PC-3 (cell line): Measurements from ENCODE around the gene ROR1. TPM values are rescaled to one million over a fixed set of nuclear protein-coding genes. Genes with fewer than 3 reads are reported as not detected.

Experiments
- ATAC-seq: fragments of 200-7000 bp; cut with Tn5 transposase; 2 replicates; pipeline ENCODE4 v1.9.1; 2020; ENCODE audit warnings: mild to moderate bottlenecking, moderate library complexity
- BruUV-seq: library from RNA; stranded (reverse); fragments of 400-500 nt; replicated peaks from 2 replicates; lab custom pipeline; 2021; lab: Mats Ljungman, UMichigan
- CTCF ChIA-PET: fragments of 300-600 bp; sonication (Branson Sonifier 250); formaldehyde crosslinking; loops from one replicate; lab custom pipeline; 2022; ENCODE audit warnings: antibody characterized with exemption; lab: Charles Lee
- POLR2A ChIA-PET: fragments of 300-600 bp; sonication (Branson Sonifier 250); formaldehyde crosslinking; loops from one replicate; lab custom pipeline; 2022; ENCODE audit warnings: antibody characterized with exemption; ENCODE audit not compliant: unreplicated experiment; lab: Charles Lee
- DNase-seq: peaks from one replicate; pipeline ENCODE4 v3.0.0-alpha.2; 2015
- H2AFZ ChIP-seq: fragments of 300-600 bp; sonication (generic); 2 replicates; pipeline ENCODE4 v1.6.0; 2016; ENCODE audit warnings: antibody characterized with exemption, low read length
- H3F3A ChIP-seq: fragments of 300-600 bp; sonication (generic); one replicate; pipeline ENCODE4 v1.6.0; 2017; ENCODE audit warnings: antibody characterized with exemption, low read length, control low read depth, mild to moderate bottlenecking; ENCODE audit not compliant: unreplicated experiment
- H3K27ac ChIP-seq: fragments of 300-600 bp; sonication (generic); 2 replicates; pipeline ENCODE4 v1.5.1; 2016; ENCODE audit warnings: mild to moderate bottlenecking, low read length
- H3K27me3 ChIP-seq: fragments of 300-600 bp; sonication (generic); 2 replicates; pipeline ENCODE4 v1.6.1; 2016; ENCODE audit warnings: low read length, mixed read lengths
- H3K36me3 ChIP-seq: fragments of 300-600 bp; sonication (generic); 2 replicates; pipeline ENCODE4 v1.6.1; 2016; ENCODE audit warnings: low read depth, mixed run types, low read length, mixed read lengths
- H3K4me1 ChIP-seq: fragments of 300-600 bp; sonication (generic); 2 replicates; pipeline ENCODE4 v1.5.1; 2016; ENCODE audit warnings: low read length; ENCODE audit not compliant: insufficient read depth
- H3K4me2 ChIP-seq: fragments of 300-600 bp; sonication (generic); 2 replicates; pipeline ENCODE4 v1.6.0; 2016; ENCODE audit warnings: low read length
- H3K4me3 ChIP-seq: fragments of 300-600 bp; sonication (generic); 2 replicates; pipeline ENCODE4 v1.5.1; 2016; ENCODE audit warnings: mild to moderate bottlenecking, low read length, mixed read lengths
- H3K79me2 ChIP-seq: fragments of 300-600 bp; sonication (generic); 2 replicates; pipeline ENCODE4 v1.6.1; 2017; ENCODE audit warnings: low read length, mixed read lengths
- H3K9ac ChIP-seq: fragments of 300-600 bp; sonication (generic); 2 replicates; pipeline ENCODE4 v1.6.0; 2016; ENCODE audit warnings: mild to moderate bottlenecking, low read length
- H3K9me2 ChIP-seq: fragments of 300-600 bp; sonication (generic); replicated peaks from 2 replicates; pipeline ENCODE4 v1.6.1; 2016; ENCODE audit warnings: mixed run types, low read length, mixed read lengths
- H3K9me3 ChIP-seq: fragments of 300-600 bp; sonication (generic); 2 replicates; pipeline ENCODE4 v1.6.1; 2016; ENCODE audit warnings: low read length, mixed read lengths
- H4K20me1 ChIP-seq: fragments of 300-600 bp; sonication (generic); 2 replicates; pipeline ENCODE4 v1.6.1; 2016; ENCODE audit warnings: low read length, mixed read lengths
- EZH2 ChIP-seq: fragments of 300-600 bp; sonication (generic); IDR thresholded peaks from one replicate; pipeline ENCODE4 v1.6.1; 2017; ENCODE audit warnings: antibody characterized with exemption, mild to moderate bottlenecking, low read length; ENCODE audit not compliant: unreplicated experiment
- EZH2phosphoT487 ChIP-seq: fragments of 300-600 bp; sonication (generic); IDR thresholded peaks from 2 replicates; pipeline ENCODE4 v1.6.1; 2018; ENCODE audit warnings: mild to moderate bottlenecking, antibody characterized with exemption, low read length, borderline replicate concordance
- intact Hi-C: fragments of 100-400 bp; cut with micrococcal nuclease; formaldehyde crosslinking; loops from 2 replicates; pipeline ENCODE4 v1.9.0; 2023
- total RNA-seq: library from RNA; depleted of rRNA; stranded (reverse); fragments of >200 nt; gene quantifications from 2 replicates; pipeline ENCODE4 v1.2.3, GENCODE V29; 2014
- TF ChIP-seq, protein P1 (sequence below): fragments of 300-600 bp; sonication (generic); conservative IDR thresholded peaks from 2 replicates; pipeline ENCODE4 v1.5.1; 2017; ENCODE audit warnings: antibody characterized with exemption, low read depth, mild to moderate bottlenecking, low read length

ROR1 gene
- total RNA-seq, 1 experiment from 2014 or later, result 16.5 TPM

DNA sequence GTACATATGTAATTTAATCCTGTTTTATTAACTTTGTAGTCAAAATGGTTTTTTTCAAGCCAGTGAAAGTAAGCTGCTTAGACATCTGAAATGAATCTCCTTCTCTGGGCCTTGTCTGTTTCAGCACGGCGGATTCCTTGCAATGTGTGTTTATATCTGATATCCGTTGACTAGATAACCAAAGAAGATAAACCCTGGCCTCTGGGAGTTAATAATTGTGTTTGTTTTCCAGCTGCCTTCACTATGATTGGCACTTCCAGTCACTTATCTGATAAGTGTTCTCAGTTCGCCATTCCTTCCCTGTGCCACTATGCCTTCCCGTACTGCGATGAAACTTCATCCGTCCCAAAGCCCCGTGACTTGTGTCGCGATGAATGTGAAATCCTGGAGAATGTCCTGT lies 366.1 kb downstream of the ROR1 start:
- no peak overlapping the region for H3K4me2 ChIP-seq
- ChIA-PET POLR2A (no interaction called here), CTCF (no interaction called here)
- ATAC-seq (no peak), DNase-seq (no peak)
- H3K27ac ChIP-seq, result no peak overlapping the region
- no peaks in the 10 kb centered on the region for H4K20me1 ChIP-seq
- no peaks in the 10 kb centered on the region for H3K27me3 ChIP-seq
- H3K4me1 ChIP-seq, result peaks cover 22% of the 10 kb centered on the region
- H3K4me3 ChIP-seq, result no peak overlapping the region
- BruUV-seq, result no TSS peak
- intact Hi-C loops, result loop anchor here (5.0 kb wide), 2 partner anchors 98 to 218 kb away; no protein-coding TSS in a partner anchor
- no peaks in the 10 kb centered on the region for H3K9me3 ChIP-seq
- no peaks in the 10 kb centered on the region for H3K9me2 ChIP-seq
- H2AFZ ChIP-seq, result no peak overlapping the region
- 0 out of 2 replicates have a peak, but pooled peaks cover 4% of the 10 kb centered on the region for H3K36me3 ChIP-seq
- no peak overlapping the region for H3K9ac ChIP-seq
- TF ChIP-seq EZH2, result no peak
- TF ChIP-seq EZH2phosphoT487, result no peak
- TF ChIP-seq, protein P1, sequence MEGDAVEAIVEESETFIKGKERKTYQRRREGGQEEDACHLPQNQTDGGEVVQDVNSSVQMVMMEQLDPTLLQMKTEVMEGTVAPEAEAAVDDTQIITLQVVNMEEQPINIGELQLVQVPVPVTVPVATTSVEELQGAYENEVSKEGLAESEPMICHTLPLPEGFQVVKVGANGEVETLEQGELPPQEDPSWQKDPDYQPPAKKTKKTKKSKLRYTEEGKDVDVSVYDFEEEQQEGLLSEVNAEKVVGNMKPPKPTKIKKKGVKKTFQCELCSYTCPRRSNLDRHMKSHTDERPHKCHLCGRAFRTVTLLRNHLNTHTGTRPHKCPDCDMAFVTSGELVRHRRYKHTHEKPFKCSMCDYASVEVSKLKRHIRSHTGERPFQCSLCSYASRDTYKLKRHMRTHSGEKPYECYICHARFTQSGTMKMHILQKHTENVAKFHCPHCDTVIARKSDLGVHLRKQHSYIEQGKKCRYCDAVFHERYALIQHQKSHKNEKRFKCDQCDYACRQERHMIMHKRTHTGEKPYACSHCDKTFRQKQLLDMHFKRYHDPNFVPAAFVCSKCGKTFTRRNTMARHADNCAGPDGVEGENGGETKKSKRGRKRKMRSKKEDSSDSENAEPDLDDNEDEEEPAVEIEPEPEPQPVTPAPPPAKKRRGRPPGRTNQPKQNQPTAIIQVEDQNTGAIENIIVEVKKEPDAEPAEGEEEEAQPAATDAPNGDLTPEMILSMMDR, result no peak
- no peaks in the 10 kb centered on the region for H3F3A ChIP-seq
- H3K79me2 ChIP-seq, result no peaks in the 10 kb centered on the region

DNA sequence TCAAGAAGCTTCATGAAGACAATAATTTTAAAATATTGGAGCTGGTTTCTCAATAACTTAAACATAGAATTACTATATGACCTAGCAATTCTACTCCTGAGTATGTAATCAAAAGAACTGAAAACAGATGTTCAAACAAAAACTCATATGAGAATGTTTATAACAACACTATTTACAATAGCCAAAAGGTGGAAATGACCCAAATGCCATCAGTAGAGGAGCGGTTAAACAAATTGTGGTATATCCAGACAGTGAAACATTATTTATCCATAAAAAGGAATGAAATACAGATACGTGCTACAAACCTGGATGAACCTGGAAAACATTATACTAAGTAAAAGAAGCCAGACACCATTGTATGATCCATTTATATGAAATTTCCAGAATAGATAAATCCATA lies 366.8 kb downstream of the ROR1 start:
- no peak for ATAC-seq
- Histone ChIP-seq H3K27ac (no peak overlapping the region), H2AFZ (no peak overlapping the region), H3K79me2 (no peaks in the 10 kb centered on the region), H3K4me3 (no peak overlapping the region), H3K9ac (no peak overlapping the region), H3K36me3 (0 out of 2 replicates have a peak, but pooled peaks cover 4% of the 10 kb centered on the region), H3K9me2 (no peaks in the 10 kb centered on the region), H3K9me3 (no peaks in the 10 kb centered on the region), H3K4me1 (peaks cover 15% of the 10 kb centered on the region), H3F3A (no peaks in the 10 kb centered on the region), H4K20me1 (no peaks in the 10 kb centered on the region), H3K27me3 (no peaks in the 10 kb centered on the region), H3K4me2 (no peak overlapping the region)
- TF ChIP-seq, protein P1, result no peak
- TF ChIP-seq EZH2, result no peak
- no peak for TF ChIP-seq EZH2phosphoT487
- POLR2A ChIA-PET, result interaction anchor here (0.5 kb wide), 1 partner anchor 144 kb away, joined by 3 read pairs; no protein-coding TSS in a partner anchor
- intact Hi-C loops, result no loop called here
- no TSS peak for BruUV-seq
- CTCF ChIA-PET, result no interaction called here
- DNase-seq, result no peak

DNA sequence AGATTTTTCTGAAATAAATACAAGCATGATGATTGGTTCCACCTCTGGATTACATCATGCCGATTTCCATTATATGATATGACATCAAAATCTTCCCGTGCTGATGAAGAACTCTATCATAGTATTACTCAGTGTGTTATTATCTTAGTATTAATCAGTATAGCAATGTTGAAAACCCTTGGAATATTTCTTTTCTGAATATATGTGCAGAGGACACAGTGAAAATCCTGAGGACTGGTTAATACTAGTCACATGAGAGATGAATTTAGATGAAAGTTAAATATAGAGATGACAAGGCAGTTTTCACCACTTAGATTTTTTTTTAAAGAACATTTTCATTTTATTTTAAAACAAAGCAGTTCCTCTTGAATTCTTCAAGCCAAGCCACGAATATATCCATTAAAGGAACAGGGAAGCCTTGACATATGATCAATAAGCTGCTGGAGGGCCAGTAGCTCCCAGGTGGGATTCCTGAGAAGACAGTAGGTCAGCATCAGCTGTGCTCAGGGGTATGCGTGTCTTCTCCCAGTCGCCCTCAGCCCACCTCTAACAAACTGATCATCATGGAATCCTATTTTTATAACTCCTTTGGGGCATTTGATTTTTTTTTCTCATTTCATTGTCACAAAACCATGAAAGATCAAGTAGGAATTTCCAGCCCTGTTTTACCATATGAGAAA lies 373.4 kb downstream of the ROR1 start:
- TF ChIP-seq EZH2 (no peak), EZH2phosphoT487 (no peak)
- TF ChIP-seq, protein P1, result no peak
- Histone ChIP-seq H3K79me2 (no peaks in the 10 kb centered on the region), H3K27me3 (no peaks in the 10 kb centered on the region), H3K9me3 (no peaks in the 10 kb centered on the region), H3K4me2 (no peak overlapping the region), H3K4me1 (no peaks in the 10 kb centered on the region), H3K36me3 (0 out of 2 replicates have a peak, but pooled peaks cover 4% of the 10 kb centered on the region), H3K9ac (no peak overlapping the region), H3K9me2 (no peaks in the 10 kb centered on the region), H3K4me3 (no peak overlapping the region), H4K20me1 (no peaks in the 10 kb centered on the region), H3F3A (no peaks in the 10 kb centered on the region), H2AFZ (no peak overlapping the region), H3K27ac (no peak overlapping the region)
- ATAC-seq (no peak), DNase-seq (no peak)
- intact Hi-C loops, result no loop called here
- BruUV-seq, result no TSS peak
- CTCF ChIA-PET, result no interaction called here
- POLR2A ChIA-PET, result no interaction called here
